Keratinocyte (primary cell): ENCODE data around the gene CREB5. TPM values are rescaled to one million over a fixed set of nuclear protein-coding genes. Genes with fewer than 3 reads are reported as not detected.

ENCODE experiments used
- DNase-seq: peaks from one replicate; pipeline ENCODE4 v3.0.0-alpha.2; 2011; ENCODE audit warnings: low read depth, missing footprints, low spot score
- FAIRE-seq: peaks from 2 replicates; lab custom pipeline; 2011; peaks lifted over from hg19 to GRCh38; lab: Jason Lieb, UNC
- H2AFZ ChIP-seq: 2 replicates; pipeline ENCODE4 v1.6.0; 2012; ENCODE audit warnings: low read length, control low read depth, inconsistent platforms; ENCODE audit not compliant: control insufficient read depth
- H3K27ac ChIP-seq: 2 replicates; pipeline ENCODE4 v1.5.1; 2011; ENCODE audit warnings: low read length; ENCODE audit not compliant: control insufficient read depth, insufficient read depth
- H3K27me3 ChIP-seq: 3 replicates; pipeline ENCODE4 v1.6.0; 2011; ENCODE audit warnings: low read length; ENCODE audit not compliant: control insufficient read depth, insufficient read depth; ENCODE audit errors: extremely low read depth
- H3K36me3 ChIP-seq, 2 experiments: 2 replicates in 1 of 2; 3 replicates in 1 of 2; pipeline ENCODE4 v1.5.1; 2011; ENCODE audit warnings: low read length in 2 of 2, mild to moderate bottlenecking in 1 of 2; ENCODE audit not compliant: control insufficient read depth in 2 of 2, insufficient read depth in 2 of 2; ENCODE audit errors: extremely low read depth in 1 of 2
- H3K4me1 ChIP-seq: 3 replicates; pipeline ENCODE4 v1.5.1; 2011; ENCODE audit warnings: low read length; ENCODE audit not compliant: control insufficient read depth, insufficient read depth; ENCODE audit errors: extremely low read depth
- H3K4me2 ChIP-seq: 3 replicates; pipeline ENCODE4 v1.6.0; 2011; ENCODE audit warnings: low read depth, low read length; ENCODE audit not compliant: control insufficient read depth, insufficient read depth; ENCODE audit errors: extremely low read depth
- H3K4me3 ChIP-seq, 3 experiments: fragments of 200-600 bp in 1 of 3; sonication (generic) in 1 of 3; 2 replicates in 2 of 3; 3 replicates in 1 of 3; pipeline ENCODE4 v1.5.1; 2011 to 2016; ENCODE audit warnings: low read length in 3 of 3, mild to moderate bottlenecking in 3 of 3, control low read depth in 2 of 3, inconsistent platforms in 1 of 3, low read depth in 1 of 3, mixed read lengths in 1 of 3, mixed run types in 1 of 3, moderate library complexity in 1 of 3; ENCODE audit not compliant: control insufficient read depth in 2 of 3, insufficient read depth in 2 of 3; ENCODE audit errors: extremely low read depth in 1 of 3
- H3K79me2 ChIP-seq: 2 replicates; pipeline ENCODE4 v1.6.0; 2012; ENCODE audit warnings: low read length; ENCODE audit not compliant: control insufficient read depth, insufficient read depth
- H3K9ac ChIP-seq: 3 replicates; pipeline ENCODE4 v1.6.0; 2011; ENCODE audit warnings: low read length; ENCODE audit not compliant: control insufficient read depth, insufficient read depth; ENCODE audit errors: extremely low read depth
- H3K9me1 ChIP-seq: 3 replicates; pipeline ENCODE4 v1.6.0; 2011; ENCODE audit warnings: low read length; ENCODE audit not compliant: control insufficient read depth, insufficient read depth; ENCODE audit errors: extremely low read depth
- H3K9me3 ChIP-seq: 2 replicates; pipeline ENCODE4 v1.5.1; 2012; ENCODE audit warnings: low read depth, low read length; ENCODE audit not compliant: control insufficient read depth
- H4K20me1 ChIP-seq: 3 replicates; pipeline ENCODE4 v1.6.0; 2011; ENCODE audit warnings: low read length; ENCODE audit not compliant: control insufficient read depth, insufficient read depth; ENCODE audit errors: extremely low read depth
- EZH2 ChIP-seq: IDR thresholded peaks from one replicate; pipeline ENCODE4 v1.6.1; 2012; ENCODE audit warnings: inconsistent platforms, mild to moderate bottlenecking, low read length, moderate library complexity
- dilution Hi-C: fragments of 300-500 bp; cut with MboI; formaldehyde crosslinking; loops from one replicate; pipeline ENCODE4 v1.7.0; 2020; ENCODE audit warnings: low sequenced_read_pairs; ENCODE audit not compliant: extremely low pct_ligation_motif_present
- polyA plus RNA-seq, 5 experiments: library from polyadenylated mRNA; depleted of rRNA in 3 of 5; stranded (reverse) in 3 of 5; stranded (forward) in 1 of 5; unstranded in 1 of 5; fragments of >200 nt; gene quantifications; 1 replicate in 1 of 5; 2 replicates in 3 of 5; 3 replicates in 1 of 5; pipeline versions ENCODE4 v1.2.1 to v1.2.3, GENCODE V29; 2011 to 2012; ENCODE audit warnings: missing spikeins in 2 of 5, low read depth in 1 of 5, low replicate concordance in 1 of 5
- TF ChIP-seq, protein P1 (sequence below), 3 experiments: IDR thresholded peaks in 1 of 3; conservative IDR thresholded peaks in 1 of 3; optimal IDR thresholded peaks in 1 of 3; 2 replicates in 2 of 3; 3 replicates in 1 of 3; pipeline versions ENCODE3 to v1.5.1; 2011; ENCODE audit warnings: low read length in 3 of 3, mild to moderate bottlenecking in 3 of 3, moderate library complexity in 2 of 3, control low read depth in 1 of 3, inconsistent platforms in 1 of 3; ENCODE audit not compliant: insufficient read depth in 2 of 3; ENCODE audit errors: extremely low read depth in 1 of 3

CREB5 gene
- polyA plus RNA-seq, 1 donor (not counting 4 experiments of a cell fraction or from before 2014, with no cell fraction given) = 7.9 TPM

DNA sequence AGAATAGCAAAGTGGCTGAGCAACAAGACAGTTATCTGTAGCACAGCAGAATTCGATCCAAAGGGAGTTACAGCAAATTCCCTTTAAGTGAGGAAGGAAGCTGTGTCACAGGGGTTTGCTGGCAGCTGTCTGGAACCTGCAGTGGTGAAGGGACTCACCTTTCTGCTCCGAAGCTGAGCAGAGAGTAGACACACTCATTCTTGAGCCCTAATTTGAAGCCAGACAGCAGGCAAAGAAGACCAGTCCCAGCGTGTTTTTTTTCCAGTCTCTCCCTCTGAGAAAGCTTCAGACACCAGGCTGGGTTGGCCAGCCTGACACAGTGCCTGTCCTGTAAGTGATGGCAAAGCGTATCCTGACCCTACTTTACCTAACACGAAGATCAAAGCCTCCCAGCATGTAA lies 335.1 kb downstream of the CREB5 start:
- Histone ChIP-seq H3K27ac (no peak overlapping the region), H3K27me3 (no peaks in the 10 kb centered on the region), H2AFZ (no peak overlapping the region), H3K9ac (no peak overlapping the region), H3K36me3 (no peaks in the 10 kb centered on the region), H3K9me3 (no peaks in the 10 kb centered on the region), H3K79me2 (no peaks in the 10 kb centered on the region), H4K20me1 (no peaks in the 10 kb centered on the region), H3K4me3 (no peak overlapping the region), H3K4me2 (no peak overlapping the region), H3K4me1 (peaks cover 23% of the 10 kb centered on the region), H3K9me1 (no peaks in the 10 kb centered on the region)
- DNase-seq (no peak), FAIRE-seq (no peak)
- dilution Hi-C loops = no loop called here
- TF ChIP-seq, protein P1, sequence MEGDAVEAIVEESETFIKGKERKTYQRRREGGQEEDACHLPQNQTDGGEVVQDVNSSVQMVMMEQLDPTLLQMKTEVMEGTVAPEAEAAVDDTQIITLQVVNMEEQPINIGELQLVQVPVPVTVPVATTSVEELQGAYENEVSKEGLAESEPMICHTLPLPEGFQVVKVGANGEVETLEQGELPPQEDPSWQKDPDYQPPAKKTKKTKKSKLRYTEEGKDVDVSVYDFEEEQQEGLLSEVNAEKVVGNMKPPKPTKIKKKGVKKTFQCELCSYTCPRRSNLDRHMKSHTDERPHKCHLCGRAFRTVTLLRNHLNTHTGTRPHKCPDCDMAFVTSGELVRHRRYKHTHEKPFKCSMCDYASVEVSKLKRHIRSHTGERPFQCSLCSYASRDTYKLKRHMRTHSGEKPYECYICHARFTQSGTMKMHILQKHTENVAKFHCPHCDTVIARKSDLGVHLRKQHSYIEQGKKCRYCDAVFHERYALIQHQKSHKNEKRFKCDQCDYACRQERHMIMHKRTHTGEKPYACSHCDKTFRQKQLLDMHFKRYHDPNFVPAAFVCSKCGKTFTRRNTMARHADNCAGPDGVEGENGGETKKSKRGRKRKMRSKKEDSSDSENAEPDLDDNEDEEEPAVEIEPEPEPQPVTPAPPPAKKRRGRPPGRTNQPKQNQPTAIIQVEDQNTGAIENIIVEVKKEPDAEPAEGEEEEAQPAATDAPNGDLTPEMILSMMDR (optimal IDR thresholded peaks at IDR 0.05 in 1 of 3, IDR thresholded peaks at IDR 0.05 in 1 of 3, conservative IDR thresholded peaks at IDR 0.05 in 1 of 3; ENCODE audit: extremely low read depth in 1 of 3, insufficient read depth in 2 of 3, low read length in 3 of 3) = no peak
- TF ChIP-seq EZH2 = no peak

DNA sequence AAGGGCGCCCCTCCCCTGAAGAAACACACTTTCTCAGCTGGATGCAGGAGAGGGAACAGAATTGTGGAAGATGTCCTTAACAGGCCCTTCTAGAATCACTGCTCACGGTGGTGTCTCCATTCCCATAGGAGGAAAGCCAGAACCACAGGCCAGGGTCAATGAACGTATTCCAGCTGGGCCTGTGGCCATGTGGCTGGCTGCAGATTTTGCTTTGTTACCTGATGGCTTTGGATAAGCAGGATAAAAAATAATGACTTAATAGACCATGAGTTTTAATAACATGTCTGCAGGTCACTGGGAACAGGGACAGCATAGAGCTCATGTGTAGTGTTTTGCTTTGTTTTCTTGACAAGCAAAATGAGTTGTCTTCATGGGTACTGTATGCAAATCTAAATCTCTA lies 335.5 kb downstream of the CREB5 start:
- H3K27ac ChIP-seq = no peak overlapping the region
- TF ChIP-seq, protein P1 (optimal IDR thresholded peaks at IDR 0.05 in 1 of 3, IDR thresholded peaks at IDR 0.05 in 1 of 3, conservative IDR thresholded peaks at IDR 0.05 in 1 of 3; ENCODE audit: extremely low read depth in 1 of 3, insufficient read depth in 2 of 3, low read length in 3 of 3) = no peak
- no peak for TF ChIP-seq EZH2
- peak; percentile 20 for FAIRE-seq

More for the DNA sequence above, 335.5 kb downstream of the CREB5 start:
- no peaks in the 10 kb centered on the region for H4K20me1 ChIP-seq
- no peaks in the 10 kb centered on the region for H3K36me3 ChIP-seq
- no peaks in the 10 kb centered on the region for H3K9me3 ChIP-seq
- H3K9ac ChIP-seq = no peak overlapping the region
- no peak overlapping the region for H3K4me3 ChIP-seq
- H3K4me2 ChIP-seq = no peak overlapping the region
- H3K9me1 ChIP-seq = no peaks in the 10 kb centered on the region
- no peaks in the 10 kb centered on the region for H3K79me2 ChIP-seq
- dilution Hi-C loops = no loop called here
- DNase-seq = no peak
- H3K4me1 ChIP-seq = peaks cover 23% of the 10 kb centered on the region
- no peak overlapping the region for H2AFZ ChIP-seq
- no peaks in the 10 kb centered on the region for H3K27me3 ChIP-seq
